Measurements from ENCODE around the gene INSR.
"Not testable (repeated sequence)": the region's sequence is repeated elsewhere in the genome, so short reads cannot be mapped to it uniquely, and the experiment has no call there.

The INSR gene

DNA sequence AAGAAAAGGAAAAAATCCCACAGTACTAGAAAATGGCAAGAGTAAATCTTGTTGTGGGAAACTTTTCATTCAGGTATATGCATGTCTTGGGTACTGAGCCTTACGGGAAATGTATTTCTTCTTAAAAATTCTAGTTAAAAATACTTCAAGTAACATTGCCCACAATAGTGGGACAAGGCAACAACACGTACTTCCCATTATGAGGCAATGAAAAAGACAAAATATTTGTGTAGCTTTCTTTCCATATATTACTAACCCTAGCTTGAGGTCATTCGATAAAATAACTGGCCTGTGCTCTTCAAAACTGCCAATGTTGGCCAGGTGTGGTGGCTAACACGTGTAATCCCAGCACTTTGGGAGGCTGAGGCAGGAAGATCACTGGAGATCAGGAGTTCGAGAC is 99.2 kb downstream of the INSR start:
- DNase-seq (ENCODE audit: low spot score), result no peak

DNA sequence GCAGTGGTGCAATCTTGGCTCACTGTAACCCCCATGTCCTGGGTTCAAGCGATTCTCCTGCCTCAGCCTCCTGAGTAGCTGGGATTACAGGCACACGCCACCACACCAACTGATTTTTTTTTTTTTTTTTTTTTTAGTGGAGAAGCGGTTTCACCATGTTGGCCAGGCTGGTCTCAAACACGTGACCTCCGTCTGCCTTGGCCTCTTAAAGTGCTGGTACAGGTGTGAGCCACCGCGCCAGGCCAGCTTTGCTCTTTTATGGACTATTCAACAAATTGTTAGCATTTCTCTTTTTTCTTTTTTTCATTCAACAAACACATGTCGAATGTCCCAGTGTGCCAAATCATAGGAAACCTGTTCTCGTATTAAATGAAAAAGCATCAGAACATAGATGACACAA is 99.6 kb downstream of the INSR start:
- DNase-seq (ENCODE audit: low spot score), result no peak

DNA sequence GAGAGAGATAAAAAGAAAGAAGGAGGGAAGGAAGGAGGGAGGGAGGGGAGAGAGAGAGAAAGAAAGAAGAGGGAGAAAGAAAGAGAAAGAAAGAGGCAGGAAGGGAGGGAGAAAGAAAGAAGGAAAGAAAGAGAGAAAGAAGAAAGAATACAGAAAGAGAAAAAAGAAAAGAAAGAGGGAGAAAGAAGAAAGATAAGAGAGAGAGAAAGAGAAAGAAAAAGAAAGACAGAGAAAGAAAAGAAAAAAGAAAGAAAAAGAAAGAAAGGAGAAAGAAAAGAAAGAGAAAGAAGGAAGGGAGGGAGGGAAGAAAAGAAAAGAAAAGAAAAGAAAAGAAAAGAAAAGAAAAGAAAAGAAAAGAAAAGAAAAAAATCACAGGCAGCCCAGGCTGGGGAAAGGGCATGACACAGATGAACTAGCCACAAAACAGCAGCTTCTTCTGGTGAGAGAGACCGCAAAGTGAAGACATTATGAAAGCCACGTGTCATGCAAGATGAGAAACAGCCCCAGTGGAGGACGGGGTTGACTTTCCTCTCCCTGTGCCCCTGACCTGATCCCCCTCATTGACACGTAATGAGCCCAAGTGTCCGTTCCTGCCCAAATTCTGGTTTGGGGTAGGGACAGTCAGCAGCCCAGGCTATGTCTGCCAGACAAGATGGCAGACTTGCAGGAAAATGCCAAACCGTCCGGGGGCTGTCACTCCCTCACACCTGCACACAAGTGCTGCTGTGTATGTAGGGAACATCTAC is 102.1 kb downstream of the INSR start:
- DNase-seq (ENCODE audit: low spot score), result peak; percentile 64

DNA sequence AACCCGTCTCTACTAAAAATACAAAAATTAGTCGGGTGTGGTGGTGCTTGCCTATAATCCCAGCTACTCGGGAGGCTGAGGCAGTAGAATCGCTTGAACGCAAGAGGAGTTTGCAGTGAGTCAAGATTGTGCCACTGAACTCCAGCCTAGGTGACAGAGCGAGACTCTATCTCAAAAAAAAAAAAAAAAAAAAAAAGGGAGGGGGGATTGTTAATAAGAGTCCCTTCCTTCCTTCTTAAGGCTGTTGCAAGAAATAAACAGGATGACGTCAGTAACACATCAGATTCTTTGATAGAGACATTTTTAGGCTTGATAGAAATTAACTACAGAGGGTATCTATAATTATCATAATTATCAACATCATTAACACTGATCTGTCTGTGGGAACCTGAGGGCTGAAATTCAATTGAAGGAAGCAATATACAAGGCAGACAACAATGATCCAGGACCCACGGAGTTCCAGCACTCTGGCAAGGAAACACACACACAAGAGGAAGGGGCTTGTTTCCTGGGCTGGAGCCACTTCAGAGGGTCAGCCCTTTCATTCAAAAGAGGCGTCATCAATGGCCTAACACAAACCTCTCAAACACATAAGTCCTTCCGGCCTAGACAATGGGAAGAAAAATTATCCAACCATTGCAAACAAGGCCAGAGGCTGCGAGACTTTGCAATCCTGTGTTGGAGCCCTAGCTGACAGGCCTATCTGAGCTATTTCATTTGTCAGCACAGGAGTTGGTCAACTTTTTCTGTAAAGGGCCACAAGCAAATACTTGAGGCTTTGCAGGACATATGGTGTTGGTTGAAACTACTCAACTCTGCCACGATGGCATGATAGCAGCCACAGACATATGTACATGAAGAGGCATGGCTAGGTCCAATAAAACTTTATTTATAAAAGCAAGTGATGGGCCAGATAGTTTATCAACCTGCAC is 105.2 kb downstream of the INSR start:
- no peak for DNase-seq (ENCODE audit: low spot score)

DNA sequence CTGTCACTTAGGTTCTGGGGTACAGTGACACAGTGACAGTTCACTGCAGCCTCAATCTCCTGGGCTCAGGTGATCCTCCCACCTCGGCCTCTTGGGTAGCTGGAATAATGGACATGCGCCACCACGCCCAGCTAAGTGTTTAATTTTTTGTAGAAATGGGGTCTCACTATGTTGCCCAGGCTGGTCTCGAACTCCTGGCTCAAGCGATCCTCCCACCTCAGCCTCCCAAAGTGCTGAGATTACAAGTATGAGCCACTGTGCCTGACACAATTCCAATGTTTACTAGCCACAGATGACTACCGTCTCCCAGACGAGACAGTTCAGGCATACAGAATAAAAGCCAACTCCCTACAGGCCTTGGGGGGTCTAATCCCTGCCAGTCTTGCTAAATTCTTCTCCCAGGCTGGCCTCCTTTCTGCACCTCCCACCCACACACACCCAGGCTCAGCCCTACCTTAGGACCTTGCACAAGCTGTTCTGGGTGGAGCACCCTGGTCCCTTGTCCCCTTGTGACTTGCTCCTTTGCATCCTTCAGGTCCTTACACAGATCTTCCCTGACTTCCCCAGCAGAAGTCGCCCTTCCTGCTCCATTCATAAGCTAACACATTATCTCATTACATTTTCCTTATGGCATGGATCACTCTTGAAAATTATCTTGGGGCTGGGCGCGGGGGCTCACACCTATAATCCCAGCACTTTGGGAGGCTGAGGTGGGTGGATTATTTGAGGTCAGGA is 106.4 kb downstream of the INSR start:
- no peak for DNase-seq (ENCODE audit: low spot score)

DNA sequence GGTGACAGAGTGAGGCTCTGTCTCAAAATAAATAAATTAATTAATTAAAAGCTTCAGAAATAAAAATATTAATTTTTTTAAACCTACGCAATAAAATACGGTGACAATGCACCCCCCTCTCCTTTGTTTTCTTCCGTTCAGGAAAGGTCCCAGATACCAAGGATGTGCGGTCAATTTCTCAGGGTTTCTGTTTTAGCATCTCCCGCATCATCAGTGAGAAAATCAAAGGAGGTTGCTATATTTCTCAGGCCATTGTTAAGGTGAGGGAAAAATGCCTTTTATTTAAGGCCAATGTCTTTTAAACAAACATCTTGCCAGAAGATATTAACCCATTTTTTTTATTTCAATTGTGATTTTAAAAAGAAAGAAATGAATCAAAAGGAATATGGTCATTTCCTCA is 111.7 kb downstream of the INSR start:
- no peak for DNase-seq (ENCODE audit: low spot score)

DNA sequence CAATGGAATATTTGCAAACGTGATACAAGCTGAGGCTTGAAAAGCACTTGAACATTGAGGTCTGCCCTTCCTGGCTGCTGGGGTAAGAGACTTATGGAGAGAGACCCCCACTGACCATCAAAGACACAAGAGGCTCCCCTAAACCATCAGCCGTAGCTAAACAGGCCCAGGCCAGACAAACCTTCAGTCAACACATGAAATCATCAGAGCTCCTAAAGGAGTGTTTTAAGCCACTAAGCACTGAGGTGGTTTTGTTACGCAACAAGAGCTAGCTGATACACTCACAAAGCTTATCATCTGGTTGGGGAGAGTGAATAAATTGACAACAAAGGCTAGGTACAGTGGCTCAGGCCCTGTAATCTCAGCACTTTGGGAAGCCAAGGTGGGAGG is 114.3 kb downstream of the INSR start:
- DNase-seq (ENCODE audit: low spot score), result no peak

DNA sequence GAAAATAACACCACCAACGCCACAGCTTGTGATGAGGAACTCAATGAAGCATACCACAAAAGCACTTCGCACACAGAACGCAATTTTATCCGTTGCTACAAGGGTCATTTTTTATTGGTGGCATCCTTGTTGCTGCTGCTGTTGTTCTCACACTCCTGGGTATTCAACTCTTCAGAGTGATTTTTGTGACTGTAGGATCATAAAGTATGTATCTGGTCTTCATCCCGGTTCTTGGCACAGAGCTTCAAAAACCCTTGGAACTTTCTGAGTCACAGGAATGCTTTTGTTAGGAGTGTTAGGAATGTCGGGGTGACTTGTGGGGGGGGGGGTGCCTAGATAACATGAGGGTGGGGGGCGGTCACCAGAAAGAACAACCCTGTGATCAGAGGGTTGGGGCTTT is 116.3 kb downstream of the INSR start:
- DNase-seq (ENCODE audit: low spot score), result peak; percentile 56

DNA sequence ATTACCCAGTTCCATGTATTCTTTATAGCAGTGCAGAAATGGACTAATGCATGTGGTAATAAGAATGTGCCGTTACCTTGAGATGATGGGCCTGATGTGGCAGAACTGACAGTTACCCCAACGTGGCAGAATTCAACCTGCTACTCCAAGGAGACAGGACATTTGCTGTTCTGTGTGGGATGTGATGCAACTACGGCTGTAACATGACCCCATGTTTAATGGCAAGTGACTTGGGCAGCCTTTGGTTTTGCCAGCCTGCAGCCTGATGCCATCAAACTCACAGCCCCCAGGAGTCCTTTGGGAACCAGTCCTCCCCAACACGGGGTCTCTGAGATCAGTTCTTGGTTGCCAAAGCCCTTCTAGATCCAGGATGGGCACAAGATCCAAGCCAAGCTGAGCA is 117.4 kb downstream of the INSR start:
- no peak for DNase-seq (ENCODE audit: low spot score)

DNA sequence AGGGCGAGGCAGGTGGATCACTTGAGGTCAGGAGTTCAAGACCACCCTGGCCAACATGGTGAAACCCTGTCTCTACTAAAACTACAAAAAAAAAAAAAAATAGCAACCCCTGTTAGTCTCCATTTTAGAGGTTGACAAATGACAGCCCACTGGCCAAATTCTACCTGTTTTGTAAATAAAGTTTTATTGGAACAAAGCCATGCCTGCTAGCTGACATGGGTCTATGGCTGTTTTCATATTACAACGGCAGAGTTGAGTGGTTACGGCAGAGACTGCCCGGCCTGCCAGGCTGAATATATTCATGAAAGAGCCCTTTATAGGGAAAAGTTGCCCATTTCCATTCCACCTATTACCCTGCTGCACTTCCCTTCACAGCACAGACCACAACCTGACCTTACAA is 121.4 kb downstream of the INSR start:
- no peak for DNase-seq (ENCODE audit: low spot score)

DNA sequence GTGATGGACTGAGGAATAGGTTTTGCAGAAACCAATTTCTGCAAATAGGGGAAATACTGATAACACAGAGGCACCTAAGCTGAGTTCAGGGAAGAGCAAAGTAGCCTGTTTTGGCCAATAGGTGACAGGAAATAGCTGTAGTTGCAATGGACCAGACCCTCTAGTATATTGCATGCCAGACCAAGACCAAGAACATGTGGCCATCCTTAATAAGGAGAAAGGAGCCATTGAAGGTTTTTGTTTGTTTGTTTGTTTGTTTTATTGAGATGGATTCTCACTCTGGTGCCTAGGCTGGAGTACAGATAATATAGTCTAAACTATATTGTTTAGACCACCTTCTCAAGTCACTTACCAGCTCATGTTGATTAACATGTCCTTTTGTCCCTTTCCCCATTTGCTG is 123.2 kb downstream of the INSR start:
- DNase-seq (ENCODE audit: low spot score), result no peak

DNA sequence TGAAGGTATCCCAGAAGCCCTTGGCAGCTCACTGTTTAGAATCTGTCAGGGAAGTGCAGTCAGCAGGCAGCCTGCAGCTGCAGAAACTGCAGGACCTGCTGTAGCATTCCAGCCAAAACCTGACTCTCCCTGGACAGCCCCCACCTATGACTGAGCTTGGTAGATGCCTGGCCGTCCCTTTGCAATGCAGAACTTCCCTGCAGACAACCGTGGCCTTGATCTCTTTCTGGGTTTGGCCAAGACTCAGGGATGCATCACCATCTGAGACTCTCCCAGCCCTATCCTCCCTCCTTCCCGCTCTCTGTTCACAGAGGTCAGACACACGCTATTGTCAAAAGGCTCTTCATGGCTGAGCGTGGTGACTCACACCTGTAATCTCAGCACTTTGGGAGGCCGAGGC is 125.3 kb downstream of the INSR start:
- DNase-seq (ENCODE audit: low spot score), result no peak

DNA sequence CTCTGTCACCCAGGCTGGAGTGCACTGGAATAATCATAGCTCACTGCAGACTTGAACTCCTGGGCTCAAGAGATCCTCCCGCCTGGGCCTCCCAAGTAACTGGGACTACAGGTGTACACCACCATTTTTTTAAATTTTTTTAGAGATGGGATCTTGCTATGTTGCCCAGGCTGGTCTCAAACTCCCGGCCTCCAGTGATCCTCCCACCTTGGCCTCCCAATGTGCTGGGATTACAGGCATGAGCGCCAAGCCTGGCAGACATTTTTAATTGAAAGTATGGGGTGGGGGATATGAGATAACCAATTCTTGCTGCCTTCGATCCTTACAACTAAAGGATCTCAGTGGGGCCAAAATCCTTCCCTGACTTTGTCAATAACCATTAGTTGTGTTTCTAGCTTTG is 132.9 kb downstream of the INSR start:
- no peak for DNase-seq (ENCODE audit: low spot score)

DNA sequence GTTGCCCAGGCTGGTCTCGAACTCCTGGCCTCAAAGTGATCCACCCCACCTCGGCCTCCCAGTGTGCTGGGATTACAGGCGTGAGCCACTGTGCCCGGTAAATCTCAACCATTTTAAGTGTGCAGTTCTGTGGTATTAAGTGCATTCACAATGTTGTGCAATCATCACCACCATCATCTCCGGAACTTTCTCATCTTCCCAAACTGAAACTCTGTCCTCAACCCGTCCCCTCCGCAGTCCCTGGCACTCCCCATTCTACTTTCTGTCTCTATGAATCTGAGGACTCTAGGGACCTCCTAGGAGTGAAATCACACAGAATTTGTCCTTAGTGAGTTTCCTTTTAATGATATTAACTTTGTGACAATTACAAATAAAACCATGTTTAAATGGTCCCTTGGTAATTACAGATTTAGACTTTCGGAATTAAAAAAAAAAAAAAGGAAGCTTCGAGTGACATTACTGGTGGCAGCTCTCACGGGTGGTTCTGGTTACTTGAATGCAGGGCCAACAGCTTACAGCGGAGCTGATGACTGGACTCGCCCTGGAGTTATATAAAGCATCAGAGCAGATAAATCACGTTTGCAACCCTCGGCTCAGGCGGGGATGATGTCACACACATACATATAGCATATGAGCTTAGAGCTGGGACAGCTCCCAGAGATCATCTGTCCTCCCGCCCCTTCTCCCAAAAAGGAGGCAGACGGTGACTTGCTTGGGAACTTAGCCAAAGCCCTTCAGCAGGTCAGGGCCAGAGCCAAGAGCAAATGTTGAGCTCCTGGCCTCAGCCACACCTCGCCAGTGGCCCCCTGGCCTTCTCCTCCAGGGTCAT is 134.9 kb downstream of the INSR start:
- DNase-seq (ENCODE audit: low spot score), result peak; percentile 88

DNA sequence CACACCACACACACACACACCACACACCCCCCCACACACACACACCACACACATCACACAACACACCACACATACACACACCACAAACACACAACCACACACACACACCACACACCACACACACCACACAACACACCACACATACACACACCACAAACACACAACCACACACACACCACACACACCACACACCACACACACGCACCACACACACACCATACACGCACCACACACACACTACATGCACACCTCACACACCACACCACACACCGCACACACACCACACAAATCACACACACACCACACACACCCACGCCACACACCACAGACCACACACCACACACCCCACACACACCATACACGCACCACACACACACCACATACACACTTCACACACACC is 141.2 kb downstream of the INSR start:
- DNase-seq (ENCODE audit: low spot score), result no peak

DNA sequence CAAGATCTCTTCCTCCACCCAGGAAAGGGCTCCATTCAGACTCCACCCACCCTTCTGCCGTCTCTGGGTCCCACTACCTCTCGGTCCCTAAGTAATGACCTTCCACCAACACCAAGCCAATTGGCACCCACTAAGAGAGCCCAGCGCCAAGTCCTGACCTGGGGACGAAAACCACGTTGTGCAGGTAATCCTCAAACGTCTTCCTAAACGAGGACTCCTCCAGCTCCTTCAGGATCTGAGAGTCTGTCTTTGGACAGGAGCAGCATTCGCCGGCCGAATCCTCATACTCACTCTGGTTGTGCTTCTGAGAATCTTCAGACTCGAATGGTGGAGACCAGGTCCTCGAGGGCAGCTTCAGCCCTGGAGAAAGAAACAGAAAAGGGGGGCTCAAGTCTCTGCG is 141.6 kb downstream of the INSR start:
- DNase-seq (ENCODE audit: low spot score), result no peak

DNA sequence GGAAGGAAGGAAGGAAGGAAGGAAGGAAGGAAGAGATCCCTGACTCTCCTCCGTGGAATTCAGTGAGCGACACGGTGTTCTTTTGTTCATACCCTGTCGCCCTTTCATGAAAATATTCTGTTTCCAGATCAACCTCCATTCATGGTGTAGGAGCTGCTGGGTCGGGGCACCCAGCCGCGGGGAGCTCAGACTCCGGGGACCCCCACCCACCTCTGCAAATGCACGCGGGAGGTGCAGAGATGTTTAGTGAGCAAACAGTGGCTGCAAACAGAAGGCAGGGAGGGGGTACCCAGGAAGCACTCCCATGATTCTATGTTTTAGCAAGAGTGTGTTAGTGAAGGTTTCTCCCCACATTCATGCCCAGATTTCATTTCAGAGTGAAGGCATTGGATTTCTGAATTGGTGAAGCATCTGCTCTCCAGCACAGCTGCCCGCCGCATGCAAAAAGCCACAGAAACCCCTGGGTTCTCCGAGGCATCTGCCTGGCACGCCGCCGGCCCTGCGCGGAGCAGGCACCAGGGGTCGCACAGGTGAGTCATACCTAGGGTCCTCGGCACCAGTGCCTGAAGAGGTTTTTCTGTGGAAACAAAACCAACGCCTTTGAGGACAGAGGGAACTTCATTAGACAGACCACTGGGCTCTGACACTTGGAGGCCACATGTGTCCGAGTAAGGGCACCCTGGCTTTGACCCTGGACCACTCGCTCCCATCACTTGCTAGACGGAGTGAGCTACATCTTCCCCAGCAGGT is 144.1 kb downstream of the INSR start:
- no peak for DNase-seq (ENCODE audit: low spot score)

DNA sequence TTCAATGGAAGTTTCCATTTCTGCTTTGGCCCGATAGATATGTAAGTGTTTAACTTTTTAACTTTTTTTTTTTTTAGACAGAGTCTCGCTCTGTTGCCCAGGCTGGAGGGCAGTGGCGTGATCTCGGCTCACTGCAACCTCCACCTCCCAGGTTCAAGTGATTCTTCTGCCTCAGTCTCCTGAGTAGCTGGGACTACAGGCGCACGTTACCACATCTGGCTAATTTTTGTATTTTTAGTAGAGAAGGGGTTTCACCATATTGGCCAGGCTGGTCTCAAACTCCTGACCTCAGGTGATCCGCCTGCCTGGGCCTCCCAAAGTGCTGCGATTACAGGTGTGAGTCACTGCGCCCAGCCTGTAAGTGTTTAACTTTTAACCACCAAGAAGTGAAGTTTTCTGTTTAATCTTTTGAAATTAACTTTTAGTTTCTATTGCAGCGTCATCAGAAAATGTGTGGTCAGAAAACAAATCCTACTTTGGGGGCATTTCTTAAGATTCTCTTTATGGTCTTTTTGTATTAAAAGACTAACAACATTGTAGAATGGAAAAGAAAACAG is 147.0 kb downstream of the INSR start:
- not testable (repeated sequence) for DNase-seq (ENCODE audit: low spot score)

DNA sequence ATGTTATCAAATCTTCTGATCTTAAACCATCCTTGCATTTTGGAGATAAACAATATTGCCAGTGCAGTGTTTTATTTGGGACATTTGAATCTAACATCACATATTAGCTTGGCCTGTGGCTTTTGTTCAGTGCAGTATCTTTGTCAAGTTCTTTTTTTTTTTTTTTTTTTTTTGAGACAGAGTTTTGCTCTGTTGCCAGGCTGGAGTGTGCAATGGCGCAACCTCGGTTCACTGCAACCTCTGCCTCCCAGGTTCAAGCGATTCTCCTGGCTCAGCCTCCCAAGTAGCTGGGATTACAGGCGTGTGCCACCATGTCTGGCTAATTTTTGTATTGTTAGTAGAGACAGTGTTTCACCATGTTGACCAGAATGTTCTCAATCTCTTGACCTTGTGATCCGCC is 148.1 kb downstream of the INSR start:
- DNase-seq (ENCODE audit: low spot score), result not testable (repeated sequence)

DNA sequence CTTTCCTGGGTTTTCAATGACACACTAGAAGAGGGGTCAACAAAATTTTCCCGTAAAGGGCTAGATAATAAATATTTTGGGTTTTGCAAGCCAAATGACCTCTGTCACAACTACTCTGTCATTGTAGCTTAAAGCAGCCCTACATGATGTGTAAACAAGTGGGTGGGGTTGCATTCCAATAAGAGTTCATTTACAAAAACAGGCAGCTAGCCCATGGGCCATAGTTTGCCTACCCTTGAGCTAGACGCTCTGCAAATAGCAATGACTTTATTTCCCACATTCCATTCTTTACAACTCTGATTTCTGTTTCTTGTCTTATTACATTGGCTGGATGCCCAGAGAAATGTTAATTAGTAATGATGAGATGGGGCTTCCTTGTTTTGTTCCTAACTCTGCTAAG is 148.7 kb downstream of the INSR start:
- DNase-seq (ENCODE audit: low spot score), result no peak

DNA sequence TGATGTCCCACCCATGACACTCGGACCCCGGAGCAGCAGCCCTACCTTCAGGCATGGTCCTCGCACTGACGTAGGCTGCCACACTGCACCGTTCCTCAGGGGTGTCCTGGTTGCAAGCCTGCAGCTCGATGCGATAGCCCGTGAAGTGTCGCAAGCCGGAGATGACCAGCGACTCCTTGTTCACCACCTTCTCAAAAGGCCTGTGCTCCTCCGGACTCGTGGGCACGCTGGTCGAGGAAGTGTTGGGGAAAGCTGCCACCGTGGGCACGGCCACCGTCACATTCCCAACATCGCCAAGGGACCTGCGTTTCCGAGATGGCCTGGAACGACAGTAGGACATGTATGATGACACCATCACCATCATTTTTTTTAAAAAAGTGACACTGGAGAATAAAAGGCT is 151.4 kb downstream of the INSR start:
- DNase-seq (ENCODE audit: low spot score), result no peak

Data from AG20443 (cell line).